ENCODE results near the gene GALNT17.

GALNT17 gene

DNA sequence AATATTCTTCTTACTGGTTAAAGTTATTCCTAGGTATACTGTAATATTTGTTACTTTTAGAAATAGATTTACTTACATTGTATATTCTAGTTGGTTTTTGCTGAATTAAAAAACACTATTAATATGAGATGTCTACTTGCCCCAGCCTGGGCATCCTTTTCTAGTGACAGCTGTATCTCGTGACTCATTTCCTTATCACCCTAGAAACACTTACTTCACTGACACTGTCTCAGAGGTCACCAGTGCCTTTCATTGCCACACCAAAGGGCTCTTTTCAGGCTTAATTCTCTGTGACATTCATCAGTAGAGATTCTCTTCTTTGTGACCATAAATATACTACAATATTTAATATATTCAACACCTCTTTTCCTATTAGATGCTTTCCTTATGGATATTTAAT, 194.7 kb downstream of the GALNT17 start:
- DNase-seq (ENCODE audit: insufficient read length, low spot score) (no peak), FAIRE-seq (no peak)

GRCh38 chr7:71327946-71328345, 196.0 kb downstream of the GALNT17 start:
- DNase-seq (ENCODE audit: insufficient read length, low spot score) = no peak
- FAIRE-seq = no peak

- DNase-seq (ENCODE audit: insufficient read length, low spot score) (no peak), FAIRE-seq (no peak)
Measured at GRCh38 chr7:71329030-71329660, 197.2 kb downstream of the GALNT17 start.

DNA sequence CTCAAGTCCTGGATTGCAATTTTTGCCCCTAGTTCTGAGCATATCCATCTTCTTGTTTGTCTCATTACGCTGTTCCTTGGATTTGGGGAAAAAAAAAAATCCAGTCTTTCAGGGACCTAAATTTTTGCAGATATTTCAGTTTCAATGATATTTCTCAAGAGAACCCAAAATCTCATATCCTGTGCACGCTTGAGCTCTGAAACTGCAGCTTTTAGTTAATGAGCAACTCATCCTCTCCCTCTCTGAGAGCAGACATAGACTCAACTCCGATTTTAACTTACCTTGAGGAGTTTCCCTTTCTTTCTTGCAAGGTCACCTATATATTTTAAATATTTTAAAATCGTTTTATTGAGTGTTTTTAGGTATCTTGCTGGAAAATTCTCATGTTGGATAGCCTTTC, 200.3 kb downstream of the GALNT17 start:
- DNase-seq (ENCODE audit: insufficient read length, low spot score) (no peak), FAIRE-seq (no peak)

DNA sequence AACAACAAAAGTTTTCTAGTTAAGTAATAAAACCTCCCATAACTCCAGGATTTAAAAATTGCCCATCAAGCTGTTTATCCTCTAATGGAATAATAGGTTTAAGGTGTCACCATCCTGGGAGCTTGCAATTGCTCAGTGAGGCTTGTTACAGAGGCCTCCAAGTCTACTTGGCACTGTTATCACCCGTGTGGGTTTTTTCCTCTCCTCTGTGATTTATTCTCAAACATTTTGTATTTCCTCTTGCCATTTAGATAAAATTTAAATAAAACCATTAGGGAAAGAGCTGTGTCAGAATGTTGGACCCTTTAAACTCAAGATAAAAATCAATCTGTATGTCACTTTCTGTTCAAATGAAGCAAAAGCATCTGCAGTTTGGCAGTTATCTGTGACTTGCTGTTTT, 202.6 kb downstream of the GALNT17 start:
- DNase-seq (ENCODE audit: insufficient read length, low spot score) (no peak), FAIRE-seq (no peak)

DNA sequence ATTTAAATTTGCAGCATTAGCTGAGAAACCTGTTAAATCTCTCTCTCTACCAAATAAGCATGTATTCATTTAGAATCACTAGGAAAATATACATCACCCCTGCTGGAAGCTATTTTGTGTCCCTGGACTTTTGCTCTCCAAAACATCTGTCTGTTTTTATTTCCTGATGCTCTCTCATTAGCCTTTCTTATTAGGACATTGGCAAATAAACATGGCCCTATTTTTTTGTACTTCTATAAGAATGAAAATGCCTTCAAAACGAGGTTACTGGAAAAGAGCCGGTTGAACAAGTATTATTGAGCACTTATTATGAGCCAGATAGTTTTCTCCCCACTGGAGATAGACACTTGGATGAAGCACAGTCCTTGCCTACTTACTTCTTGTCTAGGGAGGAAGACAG, 206.9 kb downstream of the GALNT17 start:
- DNase-seq (ENCODE audit: insufficient read length, low spot score) (no peak), FAIRE-seq (no peak)

- no peak for DNase-seq (ENCODE audit: insufficient read length, low spot score)
- no peak for FAIRE-seq
Measured at GRCh38 chr7:71339924-71340323, 208.0 kb downstream of the GALNT17 start.

DNA sequence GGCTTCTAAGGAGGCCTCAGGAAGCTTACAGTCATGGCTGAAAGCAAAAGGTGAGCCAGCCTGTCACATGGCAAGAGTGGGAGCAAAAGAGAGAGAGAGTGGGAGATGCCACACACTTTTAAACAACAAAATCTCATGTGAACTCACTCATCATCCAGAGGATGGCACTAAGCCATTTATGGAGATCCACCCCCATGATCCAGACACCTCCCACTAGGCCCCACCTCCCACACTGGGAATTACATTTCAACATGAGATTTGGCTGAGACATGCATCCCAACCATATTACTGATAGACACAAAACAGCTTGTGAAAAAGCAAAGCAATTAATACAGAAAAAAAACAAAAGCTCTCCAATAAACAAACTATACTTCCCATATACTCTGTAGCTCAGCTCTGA, 210.3 kb downstream of the GALNT17 start:
- no peak for DNase-seq (ENCODE audit: insufficient read length, low spot score)
- no peak for FAIRE-seq

GRCh38 chr7:71343039-71343438, 211.1 kb downstream of the GALNT17 start:
- FAIRE-seq (no peak), DNase-seq (ENCODE audit: insufficient read length, low spot score) (no peak)

- no peak for FAIRE-seq
- DNase-seq (ENCODE audit: insufficient read length, low spot score) = no peak
Measured at GRCh38 chr7:71343892-71344291, 211.9 kb downstream of the GALNT17 start.

DNA sequence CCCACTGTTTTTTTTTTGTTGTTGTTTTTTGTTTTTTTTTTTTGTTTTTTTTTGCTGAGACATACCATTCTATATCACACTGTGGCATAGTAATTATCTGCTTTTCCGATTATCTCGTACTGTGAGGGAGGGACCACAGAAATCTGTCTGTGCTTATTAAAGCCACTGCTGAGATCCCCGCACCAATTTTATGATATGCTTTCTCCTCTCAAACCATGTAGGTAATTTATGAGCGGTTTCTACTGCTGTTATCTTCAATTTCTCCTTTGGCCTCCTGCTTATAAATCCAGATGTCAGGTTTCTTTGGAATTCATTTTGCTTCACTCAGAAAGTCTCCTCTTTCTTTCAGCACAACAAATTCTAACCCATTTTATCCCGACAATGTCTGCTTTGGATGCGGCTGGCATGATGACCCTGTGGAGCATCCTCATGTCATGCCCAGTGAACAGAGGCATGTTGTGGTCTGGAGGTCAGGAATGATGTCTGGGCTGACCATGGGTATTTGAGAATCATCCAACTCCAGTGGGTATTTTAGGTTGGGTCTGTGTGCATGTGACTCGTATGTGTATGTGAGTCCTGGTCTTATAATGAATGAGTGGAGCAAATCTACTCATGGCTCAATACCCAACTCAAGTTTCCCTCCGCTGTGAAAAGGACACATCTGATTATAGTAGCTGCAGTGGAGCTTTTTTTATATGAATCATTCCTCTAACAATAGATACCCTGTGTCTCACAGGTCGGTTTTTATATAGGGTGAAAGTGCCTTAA, 213.4 kb downstream of the GALNT17 start:
- FAIRE-seq = no peak

DNA sequence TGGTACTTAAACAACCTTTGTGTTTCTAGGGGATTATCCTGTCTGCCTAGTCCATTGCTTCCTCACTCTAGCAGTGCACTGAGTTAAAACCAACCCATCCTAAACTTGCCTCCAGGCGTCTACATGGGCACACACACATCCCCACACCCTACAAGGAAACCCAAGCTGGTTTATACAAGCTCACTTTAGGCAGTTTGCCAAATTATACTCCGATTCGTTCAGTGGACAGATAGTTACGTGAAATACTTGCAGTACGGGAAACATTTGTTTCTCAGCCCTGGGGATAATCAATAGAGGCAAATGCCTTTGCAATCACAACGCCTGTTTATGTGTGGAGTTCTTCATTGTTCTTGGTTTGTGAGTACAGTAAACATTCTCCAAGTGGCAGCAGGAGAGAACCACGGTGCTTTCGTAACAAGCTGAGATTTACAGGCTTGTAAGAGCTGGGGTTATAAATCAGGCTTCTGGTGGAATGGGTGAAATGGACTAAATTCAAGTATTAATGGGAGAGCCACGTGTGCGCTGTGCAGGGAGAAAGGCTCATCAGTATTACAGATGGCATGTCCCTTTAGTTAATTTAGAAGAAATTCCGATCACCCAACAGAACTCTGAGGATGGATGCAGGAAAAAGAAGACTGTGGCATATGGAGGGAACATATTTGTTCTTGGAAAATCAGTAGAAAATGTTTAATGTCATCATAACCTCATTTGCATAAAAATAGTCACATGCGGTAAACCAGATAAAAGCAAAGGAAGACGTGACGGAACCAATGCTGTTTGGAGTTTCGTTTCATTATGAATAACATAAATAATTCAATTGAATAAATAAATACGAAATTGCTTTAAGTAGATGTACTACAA, 217.1 kb downstream of the GALNT17 start:
- no peak for DNase-seq (ENCODE audit: insufficient read length, low spot score)
- FAIRE-seq = no peak

More for the DNA sequence above, 213.4 kb downstream of the GALNT17 start:
- no peak for DNase-seq (ENCODE audit: insufficient read length, low spot score)

DNA sequence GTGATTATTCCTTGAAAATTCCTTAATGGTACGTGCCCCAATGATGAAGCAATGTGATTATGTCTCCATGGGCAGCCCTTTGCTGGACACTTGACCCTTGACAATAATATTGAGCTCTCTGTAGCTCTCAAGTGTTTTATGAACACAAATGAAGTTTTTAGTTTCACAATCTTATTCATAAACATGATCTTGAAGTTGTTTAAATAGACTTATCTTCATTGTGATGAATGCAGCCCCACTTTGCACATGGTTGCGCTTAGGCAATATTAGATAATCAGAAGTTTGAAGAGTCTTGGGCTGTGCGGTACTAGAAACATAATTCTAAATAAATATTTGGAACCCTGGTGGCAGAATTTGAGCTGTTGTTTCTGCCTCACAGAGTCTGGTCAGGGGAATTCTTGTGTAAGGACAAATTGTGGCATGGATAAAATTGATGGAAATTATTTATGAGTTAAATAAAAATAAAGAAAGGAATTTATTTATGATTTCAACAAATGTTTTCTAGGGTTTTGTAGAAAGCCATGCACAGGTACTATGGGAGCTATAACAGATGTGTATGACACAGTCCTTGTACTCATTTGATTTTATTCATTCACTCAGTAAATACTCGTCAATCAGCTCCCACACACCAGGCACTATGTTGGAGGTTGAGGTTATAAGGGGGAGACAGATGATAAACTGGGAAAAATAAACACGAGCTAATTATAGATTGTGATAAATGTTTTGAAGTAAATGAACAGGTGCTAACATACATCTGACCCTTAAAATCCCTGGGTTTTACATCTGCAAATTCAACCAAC, 217.9 kb downstream of the GALNT17 start:
- FAIRE-seq (no peak), DNase-seq (ENCODE audit: insufficient read length, low spot score) (no peak)

GRCh38 chr7:71350680-71351079, 218.7 kb downstream of the GALNT17 start:
- FAIRE-seq = no peak

DNA sequence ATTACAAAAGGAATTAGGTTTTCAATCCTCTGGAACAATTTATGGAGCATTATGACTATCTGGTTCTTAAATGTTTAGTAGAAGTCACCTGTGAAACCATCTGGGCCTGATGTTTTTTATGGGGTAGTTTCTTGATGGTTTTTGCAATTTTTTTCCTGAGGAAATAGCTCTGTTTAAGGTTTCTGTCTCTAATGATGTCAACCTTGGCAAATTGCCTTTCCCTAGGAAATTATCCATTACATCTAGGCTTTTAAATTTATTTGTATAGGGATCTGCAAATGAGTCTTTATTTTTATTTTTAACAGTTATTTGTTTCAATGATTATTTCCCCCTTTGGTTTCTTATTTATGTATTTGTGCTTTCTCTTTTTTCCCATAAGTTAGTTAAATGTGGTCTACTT, 222.8 kb downstream of the GALNT17 start:
- no peak for DNase-seq (ENCODE audit: insufficient read length, low spot score)
- FAIRE-seq = no peak

More at GRCh38 chr7:71350680-71351079, 218.7 kb downstream of the GALNT17 start:
- no peak for DNase-seq (ENCODE audit: insufficient read length, low spot score)

- no peak for DNase-seq (ENCODE audit: insufficient read length, low spot score)
- FAIRE-seq = no peak
Measured at GRCh38 chr7:71361451-71362032, 229.6 kb downstream of the GALNT17 start.

DNA sequence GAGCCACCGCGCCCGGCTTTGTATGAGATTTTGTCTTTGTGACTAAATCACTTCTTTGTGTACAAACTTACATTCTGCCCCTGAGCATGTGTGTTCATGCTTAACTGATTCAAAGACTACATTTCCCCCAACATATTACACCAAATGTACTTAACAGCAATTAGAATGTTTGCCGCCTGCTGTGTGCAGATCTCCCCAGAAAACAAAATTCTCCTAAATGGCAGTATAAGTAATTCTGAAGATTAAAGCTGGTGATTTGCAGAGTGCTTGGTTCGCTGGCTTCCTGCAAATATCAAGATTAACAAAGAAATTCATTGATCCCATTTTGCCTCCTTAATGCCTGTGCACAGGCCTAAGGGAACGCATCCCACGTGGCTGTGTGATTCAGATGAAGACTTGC, 230.3 kb downstream of the GALNT17 start:
- no peak for FAIRE-seq
- DNase-seq (ENCODE audit: insufficient read length, low spot score) = no peak

- DNase-seq (ENCODE audit: insufficient read length, low spot score) = no peak
- FAIRE-seq = no peak
Measured at GRCh38 chr7:71363223-71363622, 231.3 kb downstream of the GALNT17 start.

- DNase-seq (ENCODE audit: insufficient read length, low spot score) = no peak
- FAIRE-seq = no peak
Measured at GRCh38 chr7:71363627-71364026, 231.7 kb downstream of the GALNT17 start.

GRCh38 chr7:71364551-71364950, 232.6 kb downstream of the GALNT17 start:
- DNase-seq (ENCODE audit: insufficient read length, low spot score) (no peak), FAIRE-seq (no peak)

Data from GM19239 (cell line).